GM12891 (cell line): Measurements from ENCODE around the gene RIC1. TPM values are rescaled to one million over a fixed set of nuclear protein-coding genes. Genes with fewer than 3 reads are reported as not detected.
"Not testable (repeated sequence)": the region's sequence is repeated elsewhere in the genome, so short reads cannot be mapped to it uniquely, and the experiment has no call there.

Experiments
- DNase-seq: peaks from one replicate; pipeline ENCODE4 v3.0.0; 2011; ENCODE audit warnings: low spot score; ENCODE audit not compliant: insufficient read length
- FAIRE-seq: peaks from 2 replicates; lab custom pipeline; 2011; peaks lifted over from hg19 to GRCh38; lab: Jason Lieb, UNC
- PAX5 ChIP-seq: IDR thresholded peaks from 2 replicates; pipeline ENCODE4 v1.6.1; 2011; ENCODE audit warnings: low read length, moderate library complexity, mild to moderate bottlenecking; ENCODE audit not compliant: insufficient read depth, severe bottlenecking
- POLR2A ChIP-seq: IDR thresholded peaks from 2 replicates; pipeline ENCODE4 v1.6.1; 2011; ENCODE audit warnings: low read depth, low read length, control low read depth
- POLR2AphosphoS5 ChIP-seq: IDR thresholded peaks from 2 replicates; pipeline ENCODE4 v1.6.1; 2011; ENCODE audit warnings: low read depth, low read length, control low read depth
- POU2F2 ChIP-seq: IDR thresholded peaks from 2 replicates; pipeline ENCODE4 v1.6.1; 2011; ENCODE audit warnings: low read depth, mild to moderate bottlenecking, control low read depth, low read length, moderate library complexity
- SPI1 ChIP-seq: IDR thresholded peaks from 2 replicates; pipeline ENCODE4 v1.6.1; 2011; ENCODE audit warnings: low read depth, low read length, control low read depth
- TAF1 ChIP-seq: IDR thresholded peaks from 2 replicates; pipeline ENCODE4 v1.6.1; 2011; ENCODE audit warnings: low read depth, low read length, control low read depth
- polyA plus RNA-seq: library from polyadenylated mRNA; unstranded; fragments of >200 nt; gene quantifications from one replicate; pipeline ENCODE4 v1.2.1, GENCODE V29; 2012; ENCODE audit warnings: low read depth, missing spikeins, inconsistent platforms; ENCODE audit not compliant: missing spikeins

Gene RIC1
- polyA plus RNA-seq = 13.3 TPM

GRCh38 chr9:5628530-5629311 is at the start of gene RIC1:
RIC1 (plus strand) TSS chr9:5629107; CDS start chr9:5629310, 203 bp downstream.
- peak; percentile 77 for DNase-seq
- peak; percentile 98 for FAIRE-seq
- TF ChIP-seq PAX5 (no peak), TAF1 (peak; percentile 86), POLR2A (peak; percentile 90), SPI1 (no peak), POLR2AphosphoS5 (peak; percentile 91), POU2F2 (peak; percentile 49; the same call in 1 of the 2 replicates)

- TF ChIP-seq POU2F2 = no peak
- DNase-seq (no peak), FAIRE-seq (no peak)
Observed at GRCh38 chr9:5579881-5580280, 49.0 kb upstream of the RIC1 start.

- TF ChIP-seq POLR2A (no peak), SPI1 (no peak), TAF1 (no peak), POLR2AphosphoS5 (no peak), POU2F2 (no peak), PAX5 (no peak)
- DNase-seq (no peak), FAIRE-seq (no peak)
Observed at GRCh38 chr9:5580650-5581049, 48.3 kb upstream of the RIC1 start.

- not testable (repeated sequence) for DNase-seq
- FAIRE-seq = peak; percentile 83
Observed at GRCh38 chr9:5581706-5582105, 47.2 kb upstream of the RIC1 start.

- TF ChIP-seq PAX5 (peak; percentile 13), SPI1 (no peak), POLR2A (no peak), TAF1 (peak; percentile 70; the same call in 1 of the 2 replicates), POLR2AphosphoS5 (no peak), POU2F2 (0 out of 2 replicates have a peak, but pooled peaks have one; percentile 12)
- peak; percentile 87 for FAIRE-seq
- DNase-seq = no peak
Observed at GRCh38 chr9:5582835-5583195, 46.1 kb upstream of the RIC1 start.

- FAIRE-seq (peak; percentile 88), DNase-seq (no peak)
- TF ChIP-seq POLR2A = no peak; the same call in 1 of the 2 replicates
- peak; percentile 91 for TF ChIP-seq POU2F2
- TF ChIP-seq POLR2AphosphoS5 = no peak
- TF ChIP-seq SPI1 = no peak
- 0 out of 2 replicates have a peak, but pooled peaks have one; percentile 11 for TF ChIP-seq TAF1
- TF ChIP-seq PAX5 = no peak
Observed at GRCh38 chr9:5586391-5586802, 42.5 kb upstream of the RIC1 start.

- no peak for DNase-seq
- FAIRE-seq = no peak
- TF ChIP-seq TAF1 = 0 out of 2 replicates have a peak, but pooled peaks have one; percentile 32
- TF ChIP-seq SPI1 = no peak
- 0 out of 2 replicates have a peak, but pooled peaks have one; percentile 43 for TF ChIP-seq POU2F2
- no peak for TF ChIP-seq PAX5
Observed at GRCh38 chr9:5587024-5587423, 41.9 kb upstream of the RIC1 start.

- FAIRE-seq = no peak
- TF ChIP-seq SPI1 (no peak), POU2F2 (no peak), POLR2AphosphoS5 (no peak), TAF1 (no peak), PAX5 (no peak), POLR2A (no peak)
- DNase-seq = no peak
Observed at GRCh38 chr9:5592231-5592630, 36.7 kb upstream of the RIC1 start.

GRCh38 chr9:5592904-5593303 is 36.0 kb upstream of the RIC1 start:
- FAIRE-seq (no peak), DNase-seq (no peak)
- TF ChIP-seq PAX5 (no peak), POU2F2 (no peak), TAF1 (no peak), POLR2A (no peak), SPI1 (no peak), POLR2AphosphoS5 (no peak)

GRCh38 chr9:5593904-5594303 is 35.0 kb upstream of the RIC1 start:
- DNase-seq (no peak), FAIRE-seq (peak; percentile 99)
- TF ChIP-seq POU2F2 (peak; percentile 33; the same call in 1 of the 2 replicates), PAX5 (no peak), POLR2A (no peak), POLR2AphosphoS5 (no peak), TAF1 (no peak), SPI1 (peak; percentile 98)

GRCh38 chr9:5596173-5596572 is 32.7 kb upstream of the RIC1 start:
- DNase-seq = no peak
- peak; percentile 85 for FAIRE-seq
- TF ChIP-seq TAF1 = no peak
- no peak for TF ChIP-seq POLR2AphosphoS5
- TF ChIP-seq SPI1 = no peak
- no peak for TF ChIP-seq PAX5
- no peak for TF ChIP-seq POLR2A
- TF ChIP-seq POU2F2 = no peak
